Mesothelial cell of epicardium (in vitro differentiated cells): ENCODE data around the gene GRIP1. TPM values are rescaled to one million over a fixed set of nuclear protein-coding genes. Genes with fewer than 3 reads are reported as not detected.
"Not testable (repeated sequence)": the region's sequence is repeated elsewhere in the genome, so short reads cannot be mapped to it uniquely, and the experiment has no call there.

Experiments
- DNase-seq, 2 experiments: peaks; one replicate each; pipeline ENCODE4 v3.0.0; 2021; ENCODE audit warnings: low spot score in 2 of 2; ENCODE audit not compliant: unreplicated experiment in 2 of 2
- H3K27ac Mint-ChIP-seq: 2 replicates; pipeline ENCODE4 v1.8.0; 2021; ENCODE audit warnings: mixed read lengths
- H3K27me3 Mint-ChIP-seq: 2 replicates; pipeline ENCODE4 v1.8.0; 2021; ENCODE audit warnings: low read depth, mixed read lengths
- H3K36me3 Mint-ChIP-seq: 2 replicates; pipeline ENCODE4 v1.8.0; 2021; ENCODE audit warnings: mixed read lengths
- H3K4me1 Mint-ChIP-seq: 2 replicates; pipeline ENCODE4 v1.8.0; 2021; ENCODE audit warnings: mixed read lengths
- H3K4me3 Mint-ChIP-seq: 2 replicates; pipeline ENCODE4 v1.8.0; 2021; ENCODE audit warnings: mild to moderate bottlenecking, moderate library complexity, mixed read lengths
- H3K9me3 Mint-ChIP-seq: 2 replicates; pipeline ENCODE4 v1.8.0; 2021; ENCODE audit warnings: mixed read lengths
- CTCF ChIP-seq: fragments of 200-600 bp; sonication (generic); IDR thresholded peaks from one replicate; pipeline ENCODE4 v1.5.0; 2021; ENCODE audit warnings: antibody characterized with exemption; ENCODE audit not compliant: unreplicated experiment
- total RNA-seq: library from RNA; stranded (reverse); gene quantifications from 3 replicates; pipeline ENCODE4 v1.2.1, GENCODE V29; 2021

GRIP1 gene
- total RNA-seq, 1 donor from 2014 or later: 89.3 TPM

GRCh38 chr12:66500091-66500490 lies 178.8 kb downstream of the GRIP1 start:
- DNase-seq: no peak
- TF ChIP-seq CTCF: no peak
- Mint-ChIP-seq H3K36me3 (no peaks in the 10 kb centered on the region), H3K27me3 (no peaks in the 10 kb centered on the region), H3K4me3 (no peak overlapping the region), H3K4me1 (no peaks in the 10 kb centered on the region), H3K9me3 (no peaks in the 10 kb centered on the region), H3K27ac (no peak overlapping the region)

- Mint-ChIP-seq H3K27me3 (no peaks in the 10 kb centered on the region), H3K9me3 (no peaks in the 10 kb centered on the region), H3K27ac (no peak overlapping the region), H3K4me1 (no peaks in the 10 kb centered on the region), H3K36me3 (no peaks in the 10 kb centered on the region), H3K4me3 (no peak overlapping the region)
- no peak for DNase-seq
- no peak for TF ChIP-seq CTCF
These were observed 179.9 kb downstream of the GRIP1 start for GRCh38 chr12:66499000-66499399.

GRCh38 chr12:66498059-66498458 lies 180.8 kb downstream of the GRIP1 start:
- H3K4me3 Mint-ChIP-seq, H3K9me3 Mint-ChIP-seq, H3K27ac Mint-ChIP-seq, H3K4me1 Mint-ChIP-seq, H3K36me3 Mint-ChIP-seq, H3K27me3 Mint-ChIP-seq, DNase-seq: not testable (repeated sequence)

GRCh38 chr12:66497008-66497897 lies 181.6 kb downstream of the GRIP1 start:
- Mint-ChIP-seq H3K4me3 (no peak overlapping the region), H3K36me3 (no peaks in the 10 kb centered on the region), H3K9me3 (no peaks in the 10 kb centered on the region), H3K27ac (no peak overlapping the region), H3K27me3 (no peaks in the 10 kb centered on the region), H3K4me1 (no peaks in the 10 kb centered on the region)
- no peak for TF ChIP-seq CTCF
- DNase-seq: no peak

- DNase-seq: no peak
- TF ChIP-seq CTCF: no peak
- Mint-ChIP-seq H3K4me3 (no peak overlapping the region), H3K27me3 (no peaks in the 10 kb centered on the region), H3K27ac (no peak overlapping the region), H3K9me3 (no peaks in the 10 kb centered on the region), H3K36me3 (no peaks in the 10 kb centered on the region), H3K4me1 (no peaks in the 10 kb centered on the region)
These were observed 182.3 kb downstream of the GRIP1 start for GRCh38 chr12:66496595-66496994.

GRCh38 chr12:66495709-66496108 lies 183.2 kb downstream of the GRIP1 start:
- DNase-seq: no peak
- H3K27ac Mint-ChIP-seq: no peak overlapping the region
- H3K9me3 Mint-ChIP-seq: peaks cover 5% of the 10 kb centered on the region
- TF ChIP-seq CTCF: no peak
- H3K27me3 Mint-ChIP-seq: no peaks in the 10 kb centered on the region
- no peak overlapping the region for H3K4me3 Mint-ChIP-seq
- no peaks in the 10 kb centered on the region for H3K4me1 Mint-ChIP-seq
- peaks cover 1% of the 10 kb centered on the region for H3K36me3 Mint-ChIP-seq
